Stimulated activated CD4-positive, alpha-beta T cell treated with anti-CD3 and anti-CD28 coated beads, Interleukin-2, amount 100 ng/mL, for 24 hours (primary cell): ENCODE data around the gene DUS4L.

Experiments used
- DNase-seq, 2 donors: peaks; one replicate each; pipeline ENCODE4 v3.0.0-alpha.2; 2020

Gene DUS4L

DNA sequence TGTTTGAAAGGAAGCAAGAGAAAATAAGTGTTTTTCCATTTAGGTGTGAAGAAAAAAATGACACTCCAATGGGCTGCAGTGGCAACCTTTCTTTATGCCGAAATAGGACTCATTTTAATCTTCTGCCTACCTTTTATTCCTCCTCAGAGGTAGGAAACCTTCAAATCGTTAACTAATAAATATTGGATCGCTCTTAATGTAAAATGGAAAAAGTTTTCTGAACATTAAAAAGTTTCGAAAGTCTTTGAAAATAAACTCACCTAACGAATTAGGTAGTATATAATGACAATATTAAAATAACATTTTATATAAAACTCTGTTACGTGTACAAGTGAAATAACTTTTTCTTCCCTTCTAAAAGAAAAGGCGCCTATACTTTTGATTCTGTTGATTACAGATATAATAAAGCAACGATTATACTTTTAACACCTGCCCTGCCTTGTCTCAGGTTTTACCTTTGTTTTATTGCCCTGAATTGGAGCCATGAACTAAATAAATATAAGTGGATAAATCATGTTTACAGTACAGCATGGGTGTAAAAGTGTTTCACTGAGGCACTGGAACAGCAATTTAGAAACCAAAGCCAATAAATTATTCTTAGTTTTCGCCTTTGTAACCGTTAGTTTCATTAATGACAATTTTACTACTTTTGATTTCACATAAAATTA lies 17.1 kb downstream of the DUS4L start:
- DNase-seq, result no peak

DNA sequence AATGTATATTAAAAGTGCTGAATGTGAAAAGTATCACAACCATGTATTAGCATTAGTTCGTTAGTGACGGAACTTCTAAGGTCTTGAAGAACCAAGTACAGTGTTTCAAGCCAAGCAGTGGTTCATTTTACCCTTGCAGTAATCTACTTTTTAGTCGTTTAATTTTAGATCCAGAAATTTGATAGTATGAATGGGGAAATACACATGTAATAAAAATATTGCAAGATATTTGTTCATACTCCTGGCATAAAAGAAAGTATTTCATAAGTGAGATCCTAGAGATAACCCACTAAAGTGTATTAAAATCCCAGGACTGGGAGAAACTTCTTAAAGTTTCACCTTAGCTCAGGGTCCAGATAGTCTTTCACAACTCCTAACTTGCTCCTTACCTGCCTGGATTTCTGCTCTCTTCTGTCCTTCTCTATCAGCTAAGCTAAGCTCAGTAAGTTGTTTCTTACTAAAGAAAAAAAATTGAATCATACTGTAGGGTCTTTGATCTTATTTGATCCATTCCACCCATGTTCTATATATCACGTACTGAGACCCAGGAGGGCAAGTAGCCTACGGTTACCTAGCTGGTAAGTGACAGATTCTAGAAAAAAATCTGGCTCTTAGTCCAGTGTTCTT lies 17.7 kb downstream of the DUS4L start:
- DNase-seq, result no peak

DNA sequence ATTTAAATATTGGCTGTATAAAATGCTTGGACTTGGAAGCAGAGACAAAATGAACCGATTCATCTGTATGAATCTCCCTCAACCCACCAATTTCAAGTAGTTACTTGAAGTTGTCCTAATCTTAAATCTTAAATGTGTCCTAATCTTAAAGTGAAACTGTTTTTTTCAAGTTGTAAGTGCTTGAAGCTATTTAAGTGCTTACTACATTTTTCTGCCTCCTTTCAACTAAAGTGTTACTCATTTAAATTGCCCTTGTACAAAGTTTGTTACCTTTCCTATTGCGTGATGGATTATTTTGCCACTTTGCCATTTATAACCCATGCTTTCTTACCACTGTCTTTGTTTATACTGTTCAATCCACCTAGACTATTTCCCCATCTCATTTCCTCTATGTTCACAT lies 19.1 kb downstream of the DUS4L start:
- no peak for DNase-seq

DNA sequence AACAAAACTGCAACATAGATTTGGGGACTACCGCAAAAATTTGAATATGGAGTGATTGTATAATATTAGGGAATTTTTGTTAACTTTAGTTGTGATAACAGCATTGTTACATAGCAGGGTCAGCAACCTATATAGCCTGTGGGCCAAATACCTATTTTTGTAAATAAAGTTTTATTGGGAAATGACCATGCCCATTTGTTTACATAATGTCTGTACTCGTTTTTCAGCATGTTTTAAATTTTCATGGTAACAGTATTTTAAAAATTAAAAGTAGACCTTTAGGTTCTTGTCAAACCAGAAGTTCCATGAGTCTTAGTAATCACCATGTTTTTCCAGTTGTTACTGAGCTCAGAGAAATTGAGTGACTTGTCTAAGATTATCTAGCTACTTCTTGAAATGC lies 20.9 kb downstream of the DUS4L start:
- DNase-seq, result no peak

DNA sequence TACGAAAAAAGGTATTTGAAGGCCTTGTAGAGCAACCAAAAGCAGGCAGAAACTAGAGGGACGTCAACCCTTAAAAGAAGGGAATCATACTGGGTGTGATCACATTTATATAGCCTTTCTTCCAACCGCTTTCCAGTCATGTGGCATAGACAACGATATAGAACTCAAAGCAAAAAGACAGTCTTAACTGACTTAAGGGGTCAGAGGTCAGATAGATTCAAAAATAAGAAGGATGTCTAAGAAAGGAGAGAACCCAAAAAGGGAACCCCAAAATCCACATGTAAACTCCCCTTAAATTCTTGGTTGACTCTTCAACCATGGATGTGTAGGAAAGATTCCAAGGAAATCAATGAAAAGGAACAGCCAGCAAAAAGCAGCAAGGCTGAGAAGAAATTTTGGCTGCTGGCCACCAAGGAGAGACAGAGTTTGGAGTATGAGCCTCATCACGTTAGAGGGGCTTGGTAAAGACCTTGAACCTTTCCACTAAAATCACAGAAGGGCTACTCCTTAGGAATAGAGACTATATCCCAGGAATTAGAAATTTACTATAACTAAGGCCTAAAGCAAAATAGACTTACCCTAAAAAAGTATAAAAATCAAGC lies 24.9 kb downstream of the DUS4L start:
- no peak for DNase-seq

DNA sequence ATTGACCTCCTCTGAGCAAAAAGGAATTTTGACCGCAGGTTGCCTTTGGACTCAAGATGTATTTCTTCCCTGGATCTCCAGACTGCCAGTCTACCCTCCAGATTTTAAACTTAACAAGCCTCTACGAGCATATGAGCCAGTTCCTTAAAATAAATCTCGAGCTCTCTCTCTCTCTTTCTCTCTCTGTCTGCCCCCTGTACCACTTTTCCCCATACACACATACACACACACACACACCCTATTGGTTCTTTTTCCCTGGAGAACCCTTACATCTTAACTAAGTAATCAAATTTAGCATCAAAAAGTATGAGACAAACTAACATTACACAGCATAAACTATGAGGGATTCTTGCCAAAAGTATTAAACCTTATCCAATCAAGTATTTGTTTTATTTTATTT lies 27.6 kb downstream of the DUS4L start:
- DNase-seq, result no peak

DNA sequence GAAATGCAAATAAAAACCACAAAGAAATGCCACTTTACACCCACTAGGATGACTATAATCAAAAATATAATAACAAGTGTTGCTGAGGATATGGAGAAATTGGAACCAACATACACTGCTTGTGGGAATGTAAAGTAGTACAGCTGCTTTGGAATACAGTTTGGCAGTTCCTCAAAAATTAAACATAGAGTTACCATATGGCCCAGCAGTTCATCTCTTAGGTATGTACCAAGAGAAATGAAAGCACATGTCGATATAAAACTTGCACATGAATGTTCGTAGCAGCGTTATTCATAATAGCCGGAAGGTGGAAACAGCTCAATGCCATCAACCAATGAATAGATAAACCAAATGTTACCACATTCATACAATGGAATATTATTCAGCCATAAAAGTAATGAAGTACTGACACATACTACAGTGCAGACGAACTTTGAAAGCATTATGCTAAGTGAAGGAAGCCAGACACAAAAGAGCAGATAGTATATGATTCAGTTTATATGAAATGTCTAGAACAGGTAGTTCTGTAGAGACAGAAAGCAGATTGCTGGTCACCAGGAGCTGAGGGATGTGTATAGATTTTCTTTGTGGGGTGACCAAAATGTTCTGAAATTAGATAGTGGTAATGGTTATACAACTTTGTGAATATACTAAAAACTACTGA lies 28.7 kb downstream of the DUS4L start:
- DNase-seq, result no peak

DNA sequence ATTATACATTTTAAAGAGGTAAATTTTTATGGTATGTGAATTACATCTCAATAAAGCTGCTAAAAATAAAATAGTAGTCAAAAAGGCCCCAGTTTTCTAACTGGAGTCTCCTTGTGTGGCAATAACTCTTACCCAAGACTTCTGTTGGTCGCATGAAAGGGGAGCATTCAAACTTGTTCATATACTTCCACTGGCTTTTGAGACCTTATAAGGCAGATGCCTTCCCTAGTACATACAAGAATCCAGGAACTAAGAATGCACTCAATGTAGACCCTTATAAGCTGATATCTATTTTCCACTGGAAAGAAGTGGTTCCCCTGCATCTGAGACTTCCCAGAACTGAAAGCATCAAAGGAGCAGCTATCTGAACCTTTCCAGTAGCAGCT lies 29.2 kb downstream of the DUS4L start:
- no peak for DNase-seq

DNA sequence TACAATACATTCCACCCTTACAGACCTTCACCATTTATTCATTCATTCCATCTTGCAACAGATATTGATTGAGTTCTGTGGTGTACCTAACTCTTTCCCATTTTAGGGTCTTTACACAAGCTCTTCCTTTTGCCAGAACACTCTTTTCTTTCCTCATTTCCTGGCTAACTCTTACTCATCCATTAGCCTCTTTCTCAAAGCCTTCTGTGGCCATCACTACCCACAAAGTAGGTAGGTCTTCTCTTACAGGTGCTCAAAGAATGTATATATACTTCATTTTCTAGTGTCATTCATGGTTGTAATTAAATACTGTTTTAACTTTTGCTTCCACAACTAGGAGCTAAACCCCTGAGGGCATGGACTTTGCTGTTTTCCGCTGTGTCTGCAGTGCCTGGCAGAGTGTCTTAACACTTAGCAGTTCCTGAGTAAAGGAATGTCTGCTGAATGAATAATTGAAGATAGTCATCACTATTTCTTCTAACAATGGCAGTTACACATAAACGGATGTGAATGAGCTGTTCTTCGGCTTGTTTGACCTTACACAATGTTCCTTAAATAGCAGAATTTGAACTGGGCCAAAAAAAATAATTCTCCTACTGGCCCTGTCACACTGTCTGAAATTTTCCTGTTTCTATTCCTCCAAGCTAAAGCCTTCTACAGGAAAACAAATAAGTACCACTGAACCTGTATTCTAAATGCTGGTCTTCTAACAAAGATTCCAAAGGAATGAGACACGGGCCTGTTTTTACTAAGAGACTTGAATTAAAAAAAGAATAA lies 31.4 kb downstream of the DUS4L start:
- no peak for DNase-seq

DNA sequence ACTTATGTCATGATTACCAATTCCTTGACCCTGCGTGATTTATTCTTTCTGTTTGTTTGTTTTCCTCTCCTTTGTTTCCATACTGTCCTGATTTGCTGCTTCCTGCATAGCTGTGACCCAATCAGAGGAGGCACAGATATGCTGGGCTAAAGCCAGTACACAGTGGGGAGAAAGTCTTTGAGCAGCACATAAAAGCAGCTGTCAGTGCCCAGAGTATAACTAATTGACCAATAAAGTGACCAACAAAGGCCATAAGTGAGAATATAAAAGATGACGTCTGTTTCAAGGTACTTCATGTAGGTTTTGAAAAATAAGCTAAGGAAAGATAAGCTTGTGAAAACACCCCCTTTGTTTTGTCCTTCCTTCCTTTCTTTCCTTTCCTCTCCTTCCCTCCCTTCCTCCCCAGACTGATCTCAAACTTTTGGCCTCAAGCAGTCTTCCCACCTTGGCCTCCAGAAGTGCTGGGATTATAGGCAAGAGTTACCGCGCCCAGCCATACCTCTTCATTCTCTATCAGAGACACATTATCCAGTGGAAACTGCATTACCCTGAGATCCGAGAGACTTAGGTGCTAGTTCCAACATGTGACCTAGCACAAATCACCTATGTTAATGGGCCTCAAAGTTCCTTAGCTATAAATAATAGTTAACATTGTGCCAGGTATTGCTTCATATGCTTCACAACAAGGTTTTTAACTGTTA lies 33.3 kb downstream of the DUS4L start:
- DNase-seq, result no peak

DNA sequence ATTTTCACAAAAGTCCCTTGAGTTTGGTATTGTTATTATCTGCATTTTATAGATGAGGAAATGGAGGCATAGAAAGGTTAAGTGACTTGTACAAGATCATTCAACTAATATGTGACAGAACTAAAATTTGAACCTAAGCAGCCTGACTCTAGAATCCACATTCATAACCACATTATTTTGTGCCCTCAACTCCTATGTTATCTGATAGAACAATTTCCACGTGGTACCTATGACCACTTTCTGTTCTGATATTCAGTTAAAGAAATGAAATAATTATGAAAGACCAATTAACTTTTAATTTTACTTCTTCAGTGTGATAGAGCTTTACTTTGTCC lies 33.8 kb downstream of the DUS4L start:
- no peak for DNase-seq

DNA sequence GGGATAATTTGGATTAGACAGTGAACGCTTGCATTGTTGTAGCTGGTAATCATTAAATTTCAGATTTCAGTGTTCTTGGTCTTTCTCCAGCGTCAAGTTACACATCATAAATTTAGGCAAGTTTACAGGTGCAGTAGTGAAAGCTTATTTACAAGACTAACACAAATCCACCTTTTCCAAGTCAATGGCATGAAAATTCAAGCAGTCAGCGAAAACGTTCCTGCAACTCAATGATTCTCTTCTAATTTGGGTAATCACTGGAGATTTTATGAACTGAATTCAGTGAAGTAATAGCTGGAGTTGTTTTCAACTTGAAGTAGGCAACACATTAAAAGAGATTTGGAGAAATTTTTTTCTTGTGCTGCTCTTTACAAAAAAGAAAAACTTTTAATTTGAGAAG lies 34.2 kb downstream of the DUS4L start:
- no peak for DNase-seq

DNA sequence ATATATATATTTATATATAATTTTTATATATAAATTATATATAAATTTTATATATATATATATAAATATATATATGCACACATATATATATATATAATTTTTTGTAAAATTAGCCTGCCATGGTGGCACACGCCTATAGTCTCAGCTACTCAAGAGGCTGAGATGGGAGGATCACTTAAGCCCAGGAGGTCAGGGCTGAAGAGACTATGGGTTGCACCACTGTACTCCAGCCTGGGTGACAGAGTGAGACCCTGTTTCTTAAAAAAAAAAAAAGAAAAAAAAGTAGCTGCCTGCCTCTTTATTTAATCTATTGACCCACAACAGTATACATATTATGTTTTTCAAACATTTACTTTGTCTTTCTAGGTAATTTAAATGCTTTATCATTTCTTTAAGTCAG lies 35.5 kb downstream of the DUS4L start:
- no peak for DNase-seq

DNA sequence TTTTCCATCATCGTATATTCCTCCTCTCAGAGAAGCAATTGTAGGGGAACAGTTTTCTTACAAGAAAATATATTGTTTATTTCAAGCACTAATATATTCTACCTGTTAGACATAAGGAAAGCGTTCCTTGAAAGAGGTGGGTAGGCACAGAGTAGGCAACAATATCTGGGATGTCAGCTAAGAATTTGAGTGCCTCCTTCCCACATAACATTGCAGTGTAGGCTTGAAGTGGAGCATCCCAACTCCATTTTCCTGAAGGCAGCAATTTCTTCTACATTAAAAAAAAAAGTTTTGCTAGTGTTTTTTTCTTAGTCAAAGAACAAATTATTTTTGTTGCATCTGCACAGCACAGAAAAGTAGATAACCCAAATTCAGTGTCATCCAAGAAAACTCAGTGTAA lies 37.0 kb downstream of the DUS4L start:
- no peak for DNase-seq

DNA sequence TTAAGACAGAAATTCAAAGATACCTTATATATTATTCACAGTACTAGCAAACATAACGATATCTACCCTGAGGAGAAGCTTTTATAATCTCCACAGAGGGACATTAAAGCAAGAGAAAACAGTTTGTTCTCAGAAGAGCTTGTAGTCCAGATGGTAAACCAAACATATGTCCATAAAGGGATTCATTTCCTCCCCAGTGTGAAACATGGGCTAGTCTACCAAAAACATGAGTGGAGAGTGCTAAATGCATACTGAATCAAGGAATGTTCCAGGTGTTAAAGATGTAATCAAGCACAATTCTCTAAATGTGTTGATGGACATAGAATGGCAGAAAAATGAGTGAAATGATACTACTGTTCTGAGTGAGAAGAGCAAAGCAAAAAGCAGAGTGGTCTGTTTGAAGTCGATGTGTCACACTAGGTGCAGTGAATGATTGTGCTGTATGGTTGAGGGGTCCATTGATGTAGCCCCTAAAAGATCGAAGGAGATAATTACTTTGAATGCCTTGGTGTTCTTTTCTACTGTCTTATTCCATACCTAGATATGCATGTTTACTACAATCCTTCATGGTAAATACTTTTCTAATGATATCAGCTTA lies 41.5 kb downstream of the DUS4L start:
- no peak for DNase-seq

DNA sequence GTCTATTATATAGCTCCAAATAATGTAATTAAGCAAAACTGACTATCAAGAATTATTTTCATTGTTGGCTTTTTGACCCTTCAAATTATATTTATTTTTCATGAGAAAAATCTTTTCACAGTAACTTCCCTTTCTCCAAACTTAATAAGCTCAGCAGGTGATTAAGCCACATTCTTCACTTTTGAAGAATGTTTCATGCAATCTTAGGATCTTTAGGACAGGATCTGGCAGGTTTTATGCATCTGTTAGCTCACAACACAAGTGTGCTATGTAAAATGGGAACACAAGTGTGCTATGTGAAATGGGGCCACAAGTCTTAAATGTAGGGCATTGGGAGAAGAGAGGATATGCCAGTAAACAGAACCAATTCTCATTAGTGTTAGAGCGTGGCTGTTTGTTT lies 42.5 kb downstream of the DUS4L start:
- DNase-seq, result no peak

DNA sequence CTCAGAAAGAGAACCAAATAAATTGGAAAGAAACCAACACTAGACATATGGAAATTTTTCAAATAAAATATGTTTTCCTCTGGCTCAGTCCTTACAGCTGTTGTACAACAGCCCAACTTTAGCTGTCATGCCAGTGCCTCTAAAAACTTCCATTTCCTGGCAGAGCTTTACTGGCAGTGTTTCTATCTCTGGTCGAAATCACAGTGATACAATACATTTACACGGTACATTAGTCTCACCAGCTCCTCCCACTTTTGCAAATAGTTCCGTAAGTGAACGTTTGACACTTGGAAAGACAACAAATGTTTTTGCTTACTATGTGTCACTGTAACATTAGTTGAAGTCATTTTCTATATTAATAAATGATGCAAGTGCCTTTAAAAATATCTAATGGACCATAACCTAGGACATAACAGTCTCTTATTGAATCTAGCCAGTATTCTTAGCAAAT lies 46.1 kb downstream of the DUS4L start:
- DNase-seq, result no peak

DNA sequence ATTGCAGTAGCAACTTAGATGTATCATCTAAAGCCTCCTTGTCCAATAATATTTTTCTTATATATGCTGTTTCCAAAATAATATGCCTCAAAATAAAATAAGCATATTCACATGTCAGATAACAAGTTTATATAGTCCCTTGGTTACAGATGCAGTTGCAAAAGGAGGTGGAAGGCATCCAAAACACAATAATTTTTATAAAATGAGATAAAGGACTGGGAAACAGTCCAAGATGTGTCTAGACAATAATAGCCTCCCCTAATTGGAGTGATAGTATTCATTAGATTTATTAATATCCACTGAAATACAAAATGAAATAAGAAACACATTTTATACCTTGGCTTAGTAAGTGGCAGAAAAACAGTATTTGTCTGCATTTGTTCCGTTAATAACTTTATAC lies 46.6 kb downstream of the DUS4L start:
- DNase-seq, result no peak

DNA sequence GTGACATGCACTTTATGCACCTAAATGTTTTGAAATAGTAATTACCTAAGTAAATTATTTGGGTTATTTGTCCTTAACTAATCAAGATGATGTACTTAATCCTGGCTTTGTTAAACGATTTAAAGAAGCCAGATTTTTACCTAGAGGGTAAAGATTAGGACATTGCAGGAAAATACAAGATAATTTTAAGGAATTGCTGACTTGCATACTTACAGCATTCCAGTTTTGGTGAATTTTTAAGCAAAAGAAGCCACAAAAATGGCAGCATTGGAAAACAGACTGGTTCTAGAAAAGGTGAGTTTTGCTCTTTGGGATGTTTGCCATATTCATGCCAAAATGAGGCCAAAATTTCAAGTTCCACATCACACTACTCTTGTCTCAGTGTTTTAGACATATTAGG lies 49.7 kb downstream of the DUS4L start:
- DNase-seq, result no peak

DNA sequence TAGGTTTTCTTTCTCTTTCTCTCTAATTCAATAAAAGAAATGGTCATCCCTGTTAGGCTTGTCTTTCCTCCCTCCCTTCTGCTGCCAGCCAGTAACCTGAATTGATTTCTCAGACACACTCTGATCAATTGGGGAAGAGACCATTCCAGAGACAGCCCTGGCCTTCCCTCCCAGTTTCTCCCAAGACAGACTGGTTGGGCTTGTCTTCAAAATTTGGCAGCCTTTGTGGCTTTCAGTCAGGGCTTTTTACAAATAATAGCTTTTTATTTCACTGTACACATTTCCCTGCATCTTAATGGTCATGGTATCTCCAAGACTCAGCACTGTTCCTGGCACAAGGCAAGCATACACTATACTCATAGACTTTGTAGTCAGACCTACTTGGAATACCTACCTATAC lies 50.2 kb downstream of the DUS4L start:
- DNase-seq, result no peak

DNA sequence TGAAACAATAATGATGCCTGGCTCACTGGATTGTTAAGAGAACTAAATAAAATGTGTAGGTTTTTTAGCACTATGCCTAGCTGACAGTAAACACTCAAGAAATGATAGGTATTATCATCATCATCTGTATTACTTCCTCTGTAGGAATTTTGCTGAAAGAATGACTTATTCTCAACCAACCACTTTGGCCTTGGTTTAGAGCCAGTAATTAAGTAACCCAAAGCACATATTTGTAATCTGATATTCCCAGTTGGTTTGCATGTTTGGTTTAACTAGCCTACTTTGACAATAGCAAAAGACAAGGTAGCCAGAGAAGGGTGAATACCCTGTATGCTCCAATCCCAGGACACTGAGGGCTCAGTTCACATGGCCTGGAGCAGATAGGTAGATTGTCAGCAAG lies 50.7 kb downstream of the DUS4L start:
- DNase-seq, result no peak

DNA sequence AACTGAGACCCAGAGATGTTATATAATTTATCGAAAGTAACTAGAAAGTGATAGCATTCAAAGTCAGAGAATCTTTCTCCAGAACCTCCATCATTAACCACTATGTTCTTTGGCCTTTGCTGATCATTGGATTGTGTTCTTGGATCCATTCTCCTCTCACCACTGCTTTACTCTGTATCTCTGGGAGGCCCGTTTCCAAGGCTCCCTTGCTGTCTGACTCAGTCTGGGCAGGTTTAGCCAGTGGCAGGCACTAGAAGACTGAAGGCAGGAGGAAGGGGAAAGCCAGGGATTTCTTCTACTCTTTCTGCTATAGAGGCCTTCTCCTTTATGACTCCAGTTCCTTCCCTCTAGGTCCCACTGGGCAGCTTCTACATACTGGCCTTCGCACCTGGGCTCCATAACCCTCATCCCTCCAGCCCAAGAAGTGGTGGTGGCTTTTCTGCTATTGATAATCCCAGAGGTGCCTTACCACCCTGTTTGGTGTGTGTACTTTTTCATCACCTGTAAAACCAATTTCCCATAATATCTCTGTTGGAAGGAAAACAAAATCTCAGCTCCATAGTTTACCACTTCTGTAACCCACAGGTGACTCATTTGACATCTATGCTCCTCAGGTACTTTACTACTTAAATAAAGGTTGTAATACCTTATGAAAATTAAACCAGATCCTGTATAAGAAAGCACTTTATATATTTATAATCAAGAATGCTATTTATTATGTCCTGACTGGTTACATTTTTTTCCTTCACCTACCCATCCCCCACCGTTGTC lies 52.3 kb downstream of the DUS4L start:
- DNase-seq, result no peak
